CD4-positive, alpha-beta T cell treated with Interleukin-10 for 1 hour (primary cell): ENCODE results near the gene STK11IP.

Source experiments
- DNase-seq: peaks from one replicate; pipeline ENCODE4 v3.0.0-alpha.2; 2020

STK11IP gene

DNA sequence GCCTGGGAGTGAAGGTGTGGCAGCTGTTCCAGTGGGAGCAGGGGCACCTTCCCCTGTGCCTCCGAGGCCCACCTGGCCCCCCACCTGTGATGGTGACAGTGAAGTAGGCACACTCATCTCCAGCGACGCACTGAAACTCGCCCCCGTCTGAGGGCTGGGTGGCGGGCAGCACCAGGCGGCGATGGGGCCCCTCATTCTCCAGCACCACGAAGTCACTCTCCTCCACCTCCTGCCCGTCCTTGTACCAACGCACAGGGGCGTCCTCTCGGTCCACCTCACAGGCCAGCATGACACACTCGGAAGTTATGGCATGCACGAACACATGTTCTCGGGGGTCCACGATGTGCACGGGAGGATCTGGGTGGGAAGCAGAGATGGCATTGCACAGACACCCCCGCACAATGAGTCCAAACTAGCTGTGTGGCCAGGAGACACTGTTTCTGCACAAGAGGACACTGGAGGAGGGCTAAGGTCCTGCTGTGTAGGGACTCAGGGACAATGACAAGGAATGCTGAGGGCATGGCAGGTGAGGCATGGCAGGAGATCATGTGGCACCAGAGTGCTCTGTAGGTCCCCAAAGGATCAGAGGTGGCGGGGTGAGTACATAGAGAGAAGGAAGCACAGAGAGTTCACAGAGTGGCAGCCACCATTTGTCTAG, 34.3 kb upstream of the STK11IP start:
- DNase-seq = no peak

GRCh38 chr2:219565130-219566080, 32.3 kb upstream of the STK11IP start:
- no peak for DNase-seq

- no peak for DNase-seq
Measured at GRCh38 chr2:219566640-219567039, 31.0 kb upstream of the STK11IP start.

GRCh38 chr2:219567131-219567530, 30.5 kb upstream of the STK11IP start:
- no peak for DNase-seq

DNA sequence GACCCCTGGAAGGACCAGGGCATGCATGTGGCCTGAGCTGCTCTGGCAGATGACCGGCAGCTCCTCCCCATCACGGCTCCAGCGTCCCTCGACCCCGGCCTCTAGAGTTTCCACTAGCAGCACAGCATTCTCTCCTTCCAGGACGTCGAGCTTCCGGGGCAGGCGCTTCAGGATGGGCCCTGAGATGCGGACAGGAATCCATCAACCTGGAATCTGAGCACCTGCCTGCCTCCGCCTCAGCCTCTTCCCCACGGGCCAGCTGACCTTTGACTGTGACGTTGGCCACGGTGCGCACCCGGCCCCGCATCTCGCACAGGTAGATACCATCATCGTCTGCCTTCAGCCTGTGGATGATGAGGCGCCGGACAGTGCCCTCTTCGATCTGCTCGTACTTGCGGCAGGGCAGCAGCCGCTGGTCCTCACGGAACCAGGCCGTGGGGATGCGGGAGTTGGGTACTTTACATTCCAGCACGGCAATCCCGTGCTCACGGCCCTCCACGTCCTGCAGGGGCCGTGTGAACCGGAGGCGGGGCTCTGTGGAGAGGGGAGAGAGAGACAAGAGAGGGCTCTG, 29.8 kb upstream of the STK11IP start:
- no peak for DNase-seq

DNA sequence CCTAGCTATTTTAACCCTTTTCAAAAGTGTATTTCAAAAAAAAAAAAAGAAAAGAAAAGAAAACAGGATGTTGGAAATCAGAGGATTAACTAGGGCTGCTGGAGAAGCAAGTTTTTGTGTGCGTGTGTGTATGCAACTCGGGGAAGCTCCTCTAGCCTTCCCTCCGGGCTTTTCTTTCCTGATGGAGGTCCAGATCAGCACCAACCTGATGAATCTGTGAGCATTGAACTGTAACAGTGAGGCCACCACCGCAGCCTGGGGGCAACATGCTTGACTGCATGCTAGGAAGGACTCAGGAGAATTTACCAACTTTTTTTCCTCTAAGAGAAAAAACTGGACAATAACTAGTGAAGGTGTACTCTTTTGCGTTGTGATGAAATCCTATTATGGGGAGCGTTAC, 28.6 kb upstream of the STK11IP start:
- DNase-seq = no peak

DNA sequence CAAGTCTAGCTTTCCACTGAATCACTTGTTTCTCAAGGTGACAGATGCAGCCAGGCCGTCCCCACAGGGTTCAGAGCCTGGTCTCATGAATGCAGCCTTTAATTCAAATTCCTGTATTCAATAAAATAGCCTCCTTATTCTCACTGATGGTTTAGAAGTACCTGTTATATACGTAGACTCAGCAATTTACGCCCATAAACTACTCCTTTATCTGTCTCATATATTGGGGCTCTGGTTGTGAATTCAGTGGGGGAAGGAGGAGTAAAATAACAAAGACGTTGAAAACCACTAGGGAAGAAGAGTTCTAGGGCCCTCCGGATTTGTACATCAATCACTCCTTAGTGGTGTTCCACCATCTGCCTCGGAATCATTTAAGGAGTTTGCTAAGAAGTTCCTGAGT, 28.0 kb upstream of the STK11IP start:
- DNase-seq = no peak

DNA sequence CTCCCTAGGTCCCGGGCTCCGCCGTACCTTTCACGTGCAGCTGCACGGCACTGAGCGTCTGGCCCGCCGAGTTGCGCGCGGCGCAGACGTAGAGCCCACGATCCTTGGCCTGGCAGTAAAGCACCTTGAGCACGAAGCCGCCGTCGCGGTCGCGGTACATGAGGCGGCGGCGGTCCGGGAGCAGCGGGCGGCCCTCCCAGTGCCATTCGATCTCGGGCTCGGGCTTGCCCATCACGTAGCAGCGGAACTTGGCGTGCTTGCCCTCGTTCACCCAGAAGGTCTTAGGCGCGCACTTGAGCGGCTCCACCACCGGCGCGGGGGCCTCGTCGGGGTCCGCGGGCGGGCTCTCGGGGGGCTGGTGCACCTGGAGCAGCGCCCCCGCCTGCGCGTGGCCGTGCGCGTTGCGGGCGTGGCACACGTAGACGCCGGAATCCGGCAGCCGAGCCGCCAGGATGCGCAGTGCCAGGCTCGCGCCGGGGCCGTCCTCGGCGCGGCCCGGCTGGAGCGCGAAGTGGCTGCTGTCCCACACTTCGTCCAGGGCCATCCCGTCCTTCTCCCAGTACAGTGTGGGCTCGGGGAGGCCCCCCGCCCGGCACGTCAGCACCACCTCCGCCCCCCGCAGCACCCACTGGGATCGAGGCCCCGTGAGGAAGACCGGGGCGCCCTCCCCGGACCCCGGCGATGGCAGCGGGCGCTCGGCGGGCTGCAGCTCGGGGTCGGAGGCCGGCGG, 27.3 kb upstream of the STK11IP start:
- no peak for DNase-seq

- no peak for DNase-seq
Measured at GRCh38 chr2:219570924-219571310, 26.7 kb upstream of the STK11IP start.

- no peak for DNase-seq
Measured at GRCh38 chr2:219571311-219572236, 26.1 kb upstream of the STK11IP start, which contains the start of gene OBSL1. Gene OBSL1 (minus strand): TSS chr2:219571539. CDS start chr2:219571232, 307 bp downstream.

DNA sequence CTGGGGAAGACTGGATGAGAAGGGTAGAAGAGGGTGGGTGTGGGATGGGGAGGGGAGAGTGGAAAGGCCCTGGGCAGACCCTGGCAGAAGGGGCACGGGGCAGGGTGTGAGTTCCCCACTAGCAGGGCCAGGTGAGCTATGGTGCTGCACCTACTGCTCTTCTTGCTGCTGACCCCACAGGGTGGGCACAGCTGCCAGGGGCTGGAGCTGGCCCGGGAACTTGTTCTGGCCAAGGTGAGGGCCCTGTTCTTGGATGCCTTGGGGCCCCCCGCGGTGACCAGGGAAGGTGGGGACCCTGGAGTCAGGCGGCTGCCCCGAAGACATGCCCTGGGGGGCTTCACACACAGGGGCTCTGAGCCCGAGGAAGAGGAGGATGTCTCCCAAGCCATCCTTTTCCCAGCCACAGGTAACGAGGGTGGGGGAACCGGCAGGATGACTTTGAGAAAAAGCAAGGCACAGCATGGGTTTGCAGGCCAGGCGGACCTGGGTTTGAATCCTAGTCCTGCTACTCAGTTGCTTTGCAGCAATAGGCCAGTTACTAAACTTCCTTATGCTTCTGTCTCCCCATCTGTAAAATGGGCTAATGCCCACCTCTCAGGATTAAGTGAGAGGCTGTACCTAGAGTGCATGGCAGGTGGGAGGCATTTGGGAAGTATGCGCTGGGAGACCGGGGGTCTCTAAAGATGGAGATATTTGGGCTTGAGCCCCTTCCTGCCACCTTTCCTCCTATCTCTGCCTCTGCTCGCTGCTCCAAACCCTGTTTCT, 25.2 kb upstream of the STK11IP start, which contains the start of gene INHA:
TSS of gene INHA (plus strand) at position 74 of the 765 bp plus-strand sequence. CDS start at position 139, 65 bp downstream.
- no peak for DNase-seq

- no peak for DNase-seq
Measured at GRCh38 chr2:219573166-219573565, 24.5 kb upstream of the STK11IP start.

- DNase-seq = no peak
Measured at GRCh38 chr2:219574484-219575311, 23.0 kb upstream of the STK11IP start.

DNA sequence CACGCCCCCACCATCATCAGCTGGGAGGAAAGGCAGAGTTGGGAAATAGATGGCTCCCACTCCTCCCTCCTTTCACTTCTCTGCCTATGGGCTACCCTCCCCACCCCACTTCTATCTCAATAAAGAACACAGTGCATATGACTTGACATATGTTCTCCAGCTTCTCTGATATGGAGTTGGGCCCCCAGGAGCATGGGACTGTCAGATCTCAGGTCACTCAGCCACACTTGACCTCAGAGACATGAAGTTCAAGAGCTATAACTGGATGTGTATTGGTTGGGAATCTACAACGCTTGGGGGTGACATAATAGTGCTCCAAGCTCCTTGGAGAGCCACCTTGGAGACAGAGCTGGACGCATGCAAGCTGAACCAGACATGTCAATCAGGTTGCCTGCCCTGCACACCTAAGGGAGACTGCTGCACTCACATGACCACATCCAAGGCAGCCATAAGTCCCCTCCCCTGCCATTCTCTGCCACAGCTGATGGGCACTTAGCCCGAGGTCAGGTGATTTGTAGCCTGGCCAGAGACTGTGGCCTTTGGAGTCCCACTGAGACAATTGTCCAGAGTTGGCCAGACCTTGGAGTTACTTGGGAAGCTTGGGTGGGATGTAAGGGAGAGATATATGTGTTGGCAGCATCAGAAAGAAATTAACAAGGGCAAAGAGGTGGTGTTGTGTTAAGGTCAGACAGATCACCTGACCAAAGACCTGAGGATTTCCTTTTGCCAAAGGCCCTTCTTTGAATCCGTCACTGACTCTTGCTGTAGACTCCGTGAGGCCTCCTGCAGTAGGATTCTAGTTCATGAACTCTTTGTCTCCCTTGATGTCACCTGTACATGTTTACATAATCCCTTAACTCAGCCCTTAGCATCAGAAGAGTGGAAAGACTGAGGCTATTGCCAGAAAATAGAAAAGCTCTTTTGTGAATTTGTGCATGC, 21.8 kb upstream of the STK11IP start:
- no peak for DNase-seq

- no peak for DNase-seq
Measured at GRCh38 chr2:219576505-219577388, 20.9 kb upstream of the STK11IP start.

- no peak for DNase-seq
Measured at GRCh38 chr2:219578811-219579613, 18.6 kb upstream of the STK11IP start.

- DNase-seq = no peak
Measured at GRCh38 chr2:219581346-219581745, 16.3 kb upstream of the STK11IP start.
